ENCODE measurements around the gene CHKA. TPM values are rescaled to one million over a fixed set of nuclear protein-coding genes. Genes with fewer than 3 reads are reported as not detected.
A peak's percentile ranks its signal among the peaks of the same experiment; 100 is the strongest.

Gene CHKA
- total RNA-seq, 5 donors from 2014 or later (not counting 1 experiment from before 2014, with no cell fraction given): 4.4 to 19.4 (median 7.6) TPM

- H3K4me1 Mint-ChIP-seq: peaks cover 21 to 40% (median 21%) of the 10 kb centered on the region in 3 donors
- peak; percentile 62 to 70 (median 64) for ATAC-seq (replicated peaks in 1 of 4)
- H3K4me3 Mint-ChIP-seq: peak within 1 kb of the TSS; percentile 84 to 93 (median 89)
- no peaks in the 10 kb centered on the region for H3K27me3 Mint-ChIP-seq
- peaks cover 4 to 27% of the 10 kb centered on the region in 2 donors for H3K36me3 ChIP-seq (ENCODE audit: control insufficient read depth in 2 of 2, extremely low read depth in 1 of 2, insufficient read depth in 1 of 2, low read length in 1 of 2)
- H3K4me1 ChIP-seq (ENCODE audit: control insufficient read depth in 1 of 2, extremely low read depth in 1 of 2, insufficient read depth in 2 of 2, low read length in 2 of 2): peaks cover 4 to 73% of the 10 kb centered on the region in 2 experiments
- WGBS (ENCODE audit: insufficient coverage): 11% methylated on average over 41 of the region's 51 CpGs
- H3K9me3 Mint-ChIP-seq: no peaks in the 10 kb centered on the region
- DNase-seq: peak in 25 of 35 experiments; percentile 13 to 69 (median 34)
- peaks cover under 1% of the 10 kb centered on the region for H3K36me3 Mint-ChIP-seq
- POLR2A ChIA-PET: no interaction called here
- peak within 1 kb of the TSS; percentile 80 to 93 for H3K4me3 ChIP-seq (ENCODE audit: control insufficient read depth in 1 of 2, extremely low read depth in 1 of 2, low read length in 1 of 2)
- peak within 1 kb of the TSS; percentile 91 to 94 for H3K27ac Mint-ChIP-seq
- H3K27ac ChIP-seq (ENCODE audit: low read length): peak within 1 kb of the TSS; percentile 81
- H3K27me3 ChIP-seq (replicated peaks in 1 of 2; ENCODE audit: control insufficient read depth in 2 of 2, extremely low read depth in 1 of 2, insufficient read depth in 2 of 2, low read length in 1 of 2): no peaks in the 10 kb centered on the region
- CTCF ChIA-PET: no interaction called here
- no peaks in the 10 kb centered on the region for H3K9me3 ChIP-seq
Observed at GRCh38 chr11:68038718-68039525, 82.3 kb downstream of the CHKA start, which contains the start of gene TCIRG1. Gene TCIRG1, plus strand, starts transcription at chr11:68039025. Its CDS starts 2,247 bp downstream, at chr11:68041272.

GRCh38 chr11:68038226-68038717 lies 82.9 kb downstream of the CHKA start:
- Histone ChIP-seq H3K36me3 (ENCODE audit: control insufficient read depth in 2 of 2, extremely low read depth in 1 of 2, insufficient read depth in 1 of 2, low read length in 1 of 2) (peaks cover under 1 to 28% of the 10 kb centered on the region in 2 donors), H3K27me3 (replicated peaks in 1 of 2; ENCODE audit: control insufficient read depth in 2 of 2, extremely low read depth in 1 of 2, insufficient read depth in 2 of 2, low read length in 1 of 2) (no peaks in the 10 kb centered on the region), H3K4me1 (ENCODE audit: control insufficient read depth in 1 of 2, extremely low read depth in 1 of 2, insufficient read depth in 2 of 2, low read length in 2 of 2) (peaks cover 4 to 75% of the 10 kb centered on the region in 2 experiments), H3K27ac (ENCODE audit: low read length) (peak overlapping the region; percentile 81), H3K9me3 (no peaks in the 10 kb centered on the region), H3K4me3 (ENCODE audit: control insufficient read depth in 1 of 2, extremely low read depth in 1 of 2, low read length in 1 of 2) (peak overlapping the region; percentile 80 to 93)
- ChIA-PET CTCF (no interaction called here), POLR2A (no interaction called here)
- H3K9me3 Mint-ChIP-seq: no peaks in the 10 kb centered on the region
- H3K27me3 Mint-ChIP-seq: no peaks in the 10 kb centered on the region
- no peak for DNase-seq
- no peak for ATAC-seq (replicated peaks in 1 of 4)
- peak overlapping the region; percentile 36 to 83 for H3K27ac Mint-ChIP-seq
- H3K4me3 Mint-ChIP-seq: peak overlapping the region; percentile 31 to 93 (median 84)
- H3K36me3 Mint-ChIP-seq: peaks cover 3% of the 10 kb centered on the region
- peaks cover 21 to 42% (median 21%) of the 10 kb centered on the region in 3 donors for H3K4me1 Mint-ChIP-seq
- 85% methylated on average over 10 of the region's 13 CpGs for WGBS (ENCODE audit: insufficient coverage)

GRCh38 chr11:68037411-68038225 lies 83.6 kb downstream of the CHKA start:
- Histone ChIP-seq H3K27ac (ENCODE audit: low read length) (peak overlapping the region; percentile 74), H3K9me3 (no peaks in the 10 kb centered on the region), H3K36me3 (ENCODE audit: control insufficient read depth in 2 of 2, extremely low read depth in 1 of 2, insufficient read depth in 1 of 2, low read length in 1 of 2) (peaks cover under 1 to 29% of the 10 kb centered on the region in 2 donors), H3K4me3 (ENCODE audit: control insufficient read depth in 1 of 2, extremely low read depth in 1 of 2, low read length in 1 of 2) (no peak overlapping the region), H3K27me3 (replicated peaks in 1 of 2; ENCODE audit: control insufficient read depth in 2 of 2, extremely low read depth in 1 of 2, insufficient read depth in 2 of 2, low read length in 1 of 2) (no peaks in the 10 kb centered on the region), H3K4me1 (ENCODE audit: control insufficient read depth in 1 of 2, extremely low read depth in 1 of 2, insufficient read depth in 2 of 2, low read length in 2 of 2) (peaks cover 4 to 77% of the 10 kb centered on the region in 2 experiments)
- CTCF ChIA-PET: interaction anchor here in 1 of 2 donors (0.6 kb wide), 1 partner anchor 234 kb away, joined by 3 read pairs; no protein-coding TSS in a partner anchor
- Mint-ChIP-seq H3K36me3 (peaks cover 3% of the 10 kb centered on the region), H3K27ac (peak overlapping the region; percentile 74 to 93), H3K4me3 (peak overlapping the region; percentile 36 to 60 (median 55)), H3K27me3 (no peaks in the 10 kb centered on the region), H3K9me3 (no peaks in the 10 kb centered on the region), H3K4me1 (peaks cover 21 to 42% (median 21%) of the 10 kb centered on the region in 3 donors)
- 87% methylated on average over 20 of the region's 20 CpGs for WGBS (ENCODE audit: insufficient coverage)
- POLR2A ChIA-PET: no interaction called here
- no peak for DNase-seq
- ATAC-seq (replicated peaks in 1 of 4): no peak

DNA sequence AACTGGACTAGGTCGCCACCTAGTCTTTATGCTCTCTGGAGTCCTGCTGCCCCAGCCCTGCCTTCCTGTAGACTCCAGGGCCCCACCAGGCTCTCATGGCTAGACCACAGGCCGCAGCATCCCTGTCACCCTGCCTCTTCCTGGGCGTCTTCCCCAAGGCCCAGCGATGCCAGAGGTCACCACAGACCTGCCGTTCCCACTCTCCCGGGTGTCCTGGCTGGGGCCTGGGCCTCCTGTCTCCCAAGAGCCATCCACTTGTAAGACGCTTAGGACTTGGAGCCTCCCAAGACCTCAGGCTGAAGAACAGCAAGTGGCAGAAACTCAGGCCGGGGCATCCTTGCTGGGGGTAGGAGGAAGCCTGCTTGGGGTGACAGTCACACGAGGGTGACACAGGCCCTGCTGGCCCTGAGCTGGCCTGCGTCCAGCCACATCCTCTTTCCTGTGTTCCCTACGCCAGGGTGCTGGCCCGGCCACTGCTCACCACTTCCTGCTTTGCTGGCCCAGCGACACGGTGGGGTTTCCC lies 84.4 kb downstream of the CHKA start:
- no peaks in the 10 kb centered on the region for H3K27me3 Mint-ChIP-seq
- H3K36me3 ChIP-seq (ENCODE audit: control insufficient read depth in 2 of 2, extremely low read depth in 1 of 2, insufficient read depth in 1 of 2, low read length in 1 of 2): peaks cover 8 to 26% of the 10 kb centered on the region in 2 donors
- H3K4me1 Mint-ChIP-seq: peaks cover 23 to 41% (median 24%) of the 10 kb centered on the region in 3 donors
- H3K4me3 ChIP-seq (ENCODE audit: control insufficient read depth in 1 of 2, extremely low read depth in 1 of 2, low read length in 1 of 2): no peak overlapping the region
- no peak for ATAC-seq (replicated peaks in 1 of 4)
- CTCF ChIA-PET: interaction anchor here in 1 of 2 donors (0.6 kb wide), 1 partner anchor 234 kb away, joined by 3 read pairs; no protein-coding TSS in a partner anchor
- WGBS (ENCODE audit: insufficient coverage): 33% methylated on average over 10 of the region's 14 CpGs
- H3K36me3 Mint-ChIP-seq: peaks cover 3% of the 10 kb centered on the region
- peak overlapping the region in 1 of 3 donors; percentile 55 for H3K4me3 Mint-ChIP-seq
- peaks cover 4 to 77% of the 10 kb centered on the region in 2 experiments for H3K4me1 ChIP-seq (ENCODE audit: control insufficient read depth in 1 of 2, extremely low read depth in 1 of 2, insufficient read depth in 2 of 2, low read length in 2 of 2)
- no peaks in the 10 kb centered on the region for H3K9me3 ChIP-seq
- peak in 9 of 35 experiments; percentile 7 to 59 (median 30) for DNase-seq
- H3K27ac ChIP-seq (ENCODE audit: low read length): peak overlapping the region; percentile 74
- no peaks in the 10 kb centered on the region for H3K9me3 Mint-ChIP-seq
- H3K27me3 ChIP-seq (replicated peaks in 1 of 2; ENCODE audit: control insufficient read depth in 2 of 2, extremely low read depth in 1 of 2, insufficient read depth in 2 of 2, low read length in 1 of 2): no peaks in the 10 kb centered on the region
- peak overlapping the region; percentile 74 to 93 for H3K27ac Mint-ChIP-seq
- POLR2A ChIA-PET: no interaction called here

- DNase-seq (no peak), ATAC-seq (replicated peaks in 1 of 4) (no peak)
- H3K27ac ChIP-seq (ENCODE audit: low read length): peak overlapping the region; percentile 74
- H3K36me3 Mint-ChIP-seq: peaks cover 3% of the 10 kb centered on the region
- H3K4me1 Mint-ChIP-seq: peaks cover 24 to 43% (median 28%) of the 10 kb centered on the region in 3 donors
- ChIA-PET POLR2A (no interaction called here), CTCF (no interaction called here)
- WGBS (ENCODE audit: insufficient coverage): 90% methylated on average over 26 of the region's 27 CpGs
- no peak overlapping the region for H3K4me3 ChIP-seq (ENCODE audit: control insufficient read depth in 1 of 2, extremely low read depth in 1 of 2, low read length in 1 of 2)
- peak overlapping the region; percentile 74 to 93 for H3K27ac Mint-ChIP-seq
- no peaks in the 10 kb centered on the region for H3K9me3 Mint-ChIP-seq
- H3K9me3 ChIP-seq: no peaks in the 10 kb centered on the region
- H3K4me3 Mint-ChIP-seq: no peak overlapping the region
- H3K36me3 ChIP-seq (ENCODE audit: control insufficient read depth in 2 of 2, extremely low read depth in 1 of 2, insufficient read depth in 1 of 2, low read length in 1 of 2): peaks cover 8 to 24% of the 10 kb centered on the region in 2 donors
- no peaks in the 10 kb centered on the region for H3K27me3 ChIP-seq (replicated peaks in 1 of 2; ENCODE audit: control insufficient read depth in 2 of 2, extremely low read depth in 1 of 2, insufficient read depth in 2 of 2, low read length in 1 of 2)
- H3K4me1 ChIP-seq (ENCODE audit: control insufficient read depth in 1 of 2, extremely low read depth in 1 of 2, insufficient read depth in 2 of 2, low read length in 2 of 2): peaks cover 7 to 77% of the 10 kb centered on the region in 2 experiments
- H3K27me3 Mint-ChIP-seq: no peaks in the 10 kb centered on the region
Observed at GRCh38 chr11:68036141-68036716, 85.0 kb downstream of the CHKA start.
